ENCODE data around the gene RLF.

Gene RLF

DNA sequence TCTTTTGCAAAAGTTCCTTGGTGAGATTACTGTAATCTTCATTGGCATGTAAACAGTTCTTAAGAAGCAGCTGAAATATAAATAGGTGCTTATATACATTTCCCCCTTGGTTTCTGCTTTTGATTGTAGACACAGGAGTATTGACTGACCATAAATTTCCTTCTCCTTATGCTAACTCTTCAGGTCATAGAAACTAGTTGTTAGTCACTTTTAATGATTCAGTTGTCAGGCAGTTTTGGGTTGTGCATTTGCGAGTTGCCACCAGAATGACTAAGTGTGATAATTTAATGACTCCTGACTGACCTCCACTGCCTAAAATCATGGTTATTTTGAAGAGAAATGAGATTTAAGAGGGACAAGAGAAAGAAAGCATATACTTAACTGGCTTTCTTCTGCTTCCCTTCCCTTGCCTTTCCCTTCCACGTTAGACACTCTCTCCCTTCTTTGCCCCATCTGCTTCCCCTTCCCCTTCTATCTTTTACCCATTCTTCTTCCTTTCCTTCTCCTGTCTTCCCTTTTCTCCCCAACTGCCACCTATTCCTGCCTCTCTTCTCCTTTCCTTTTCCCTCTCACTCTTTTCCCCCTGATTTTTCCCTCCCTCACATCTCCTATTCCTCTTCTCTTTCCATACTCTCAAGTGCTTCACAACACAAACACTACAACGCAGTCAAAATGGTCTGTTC lies 109.1 kb downstream of the RLF start:
- DNase-seq (ENCODE audit: low spot score): no peak

DNA sequence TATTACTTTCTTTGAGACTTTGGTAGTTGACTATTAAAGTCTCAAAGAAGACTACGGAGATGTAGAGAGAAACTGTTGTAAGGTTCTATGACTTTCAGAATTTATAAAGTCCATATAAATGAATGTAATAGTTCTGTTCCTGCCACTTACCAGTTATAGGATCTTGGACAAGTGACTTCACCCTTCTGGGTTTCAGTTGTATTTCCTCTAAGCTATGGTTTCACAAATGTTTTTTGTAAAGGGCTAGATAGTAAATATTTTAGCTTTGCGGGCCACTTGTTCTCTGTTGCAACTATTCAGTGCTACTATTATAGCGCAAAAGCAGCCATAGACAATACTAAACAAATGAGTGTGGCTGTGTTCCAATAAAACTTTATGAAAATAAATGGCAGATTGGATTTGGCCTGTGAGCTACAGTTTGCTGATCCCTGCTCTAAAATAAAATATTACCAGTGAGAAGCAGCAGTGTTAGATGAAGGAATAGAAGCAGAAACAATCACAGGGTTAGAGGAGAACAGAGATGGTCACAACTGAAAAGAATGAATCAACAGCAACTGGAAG lies 111.5 kb downstream of the RLF start:
- DNase-seq (ENCODE audit: low spot score): no peak

DNA sequence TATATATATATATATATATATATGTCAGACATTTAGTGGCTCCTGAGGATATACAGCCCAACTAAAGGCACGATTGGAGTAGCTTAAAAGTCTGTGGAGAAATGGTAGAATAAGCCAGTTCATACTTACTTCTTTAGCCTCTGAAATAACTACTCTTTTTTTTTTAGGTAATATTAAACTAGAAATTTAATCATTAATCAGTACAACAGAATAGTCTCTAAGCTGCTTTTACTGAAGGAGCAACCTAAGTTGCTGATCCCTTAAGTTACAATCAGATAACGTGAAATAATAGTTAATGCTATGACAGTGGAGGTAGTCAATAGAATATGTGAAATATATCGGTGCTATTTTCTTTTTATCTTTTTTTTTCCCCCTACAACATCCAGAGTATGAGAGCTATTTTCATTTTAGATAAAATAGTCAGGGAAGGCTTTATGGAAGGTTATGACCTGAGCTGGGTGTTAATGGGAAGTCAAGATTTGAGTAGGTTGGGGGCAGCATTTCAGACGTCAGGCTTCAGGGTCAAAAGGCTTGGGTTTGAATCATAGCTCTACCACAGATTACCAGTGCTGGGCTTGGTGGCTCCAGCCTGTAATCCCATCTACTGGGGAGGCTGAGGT lies 112.5 kb downstream of the RLF start:
- no peak for DNase-seq (ENCODE audit: low spot score)

DNA sequence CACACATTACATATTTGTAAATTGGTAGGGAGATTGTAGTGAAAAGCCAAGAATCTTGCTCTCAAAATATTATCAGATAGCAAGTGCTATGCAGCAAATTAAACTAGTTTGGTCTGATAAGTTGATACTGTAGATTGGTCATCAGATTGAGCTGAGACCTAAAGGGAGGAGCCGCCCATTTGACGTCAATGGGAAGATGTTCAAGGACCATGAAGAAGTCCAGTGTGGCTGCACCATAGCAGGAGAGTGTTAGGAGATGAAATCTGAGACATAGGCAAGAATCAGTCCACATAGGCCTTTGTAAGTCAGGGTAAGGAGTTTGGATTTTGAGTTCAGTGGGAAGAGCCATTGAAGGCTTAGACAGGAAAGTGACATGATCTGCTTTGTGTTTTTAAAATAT lies 113.1 kb downstream of the RLF start:
- no peak for DNase-seq (ENCODE audit: low spot score)

DNA sequence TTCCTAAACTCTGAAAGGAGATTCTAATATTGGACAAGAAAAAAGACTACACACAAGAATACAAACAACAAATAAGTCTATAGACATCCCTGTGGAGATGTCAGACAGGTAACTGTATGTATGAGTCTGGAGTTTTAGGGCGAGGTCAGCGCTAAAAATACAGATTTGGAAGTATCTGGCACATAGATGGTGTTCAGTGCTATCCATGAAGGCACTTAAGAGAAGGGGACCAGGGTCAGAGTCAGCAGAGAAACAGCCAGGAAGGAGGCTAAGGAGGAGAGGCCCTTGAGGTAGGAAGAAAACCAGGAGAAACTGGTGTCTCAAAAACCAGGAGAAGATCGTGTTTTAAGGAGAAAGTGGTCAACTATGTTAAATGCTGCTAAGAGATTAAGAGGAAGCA lies 114.9 kb downstream of the RLF start:
- no peak for DNase-seq (ENCODE audit: low spot score)

DNA sequence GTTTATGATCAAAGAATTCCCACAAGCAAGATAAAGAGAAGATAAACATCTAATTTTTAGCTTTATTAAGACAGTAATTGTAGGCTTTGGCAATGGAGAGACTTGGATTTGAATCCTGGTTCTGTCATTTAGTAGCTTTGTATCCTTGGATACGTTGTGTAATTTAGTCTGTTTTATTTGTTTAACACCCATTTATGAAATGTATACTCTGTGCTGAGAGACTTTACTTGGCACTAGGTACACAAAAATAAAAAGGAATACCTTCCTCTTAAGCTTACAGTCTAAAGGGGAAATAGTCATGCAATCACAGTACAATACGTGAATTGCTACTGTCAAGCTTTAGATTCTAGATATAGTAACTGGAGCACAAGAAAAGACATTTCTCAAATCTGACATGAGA lies 120.7 kb downstream of the RLF start:
- DNase-seq (ENCODE audit: low spot score): no peak

Data from iPS-NIHi11 (cell line).